K562 (cell line): Measurements from ENCODE around the gene CYB5R4. TPM values are rescaled to one million over a fixed set of nuclear protein-coding genes. Genes with fewer than 3 reads are reported as not detected.

Experiments
- CTCF ChIP-seq, 3 experiments: IDR thresholded peaks in 2 of 3; conservative IDR thresholded peaks in 1 of 3; 2 replicates each; pipeline ENCODE4 v1.5.1; 2011 to 2012; ENCODE audit warnings: low read length in 3 of 3, mild to moderate bottlenecking in 3 of 3, control low read depth in 2 of 3, improper control_type of control experiment in 1 of 3, inconsistent platforms in 1 of 3, low read depth in 1 of 3, mixed read lengths in 1 of 3, moderate library complexity in 1 of 3; ENCODE audit not compliant: insufficient read depth in 2 of 3
- E2F8 ChIP-seq: fragments of 450-650 bp; IDR thresholded peaks from 2 replicates; pipeline ENCODE4 v1.7.1; 2018; ENCODE audit warnings: mild to moderate bottlenecking, low read depth; ENCODE audit not compliant: partially characterized antibody
- ETV1 ChIP-seq: fragments of 450-650 bp; conservative IDR thresholded peaks from 2 replicates; pipeline ENCODE4 v1.6.1; 2016; ENCODE audit warnings: missing genetic modification characterization, control low read depth, low read depth, missing compliant biosample characterization
- FOXK2 ChIP-seq, 2 experiments: fragments of 450-650 bp; IDR thresholded peaks in 1 of 2; conservative IDR thresholded peaks in 1 of 2; 2 replicates each; pipeline ENCODE4 v1.6.1; 2016; ENCODE audit warnings: low read depth in 2 of 2, mild to moderate bottlenecking in 1 of 2
- ID3 ChIP-seq, 2 experiments: fragments of 250-450 bp in 1 of 2; fragments of 450-650 bp in 1 of 2; sonication (Bioruptor Pico) in 1 of 2; IDR thresholded peaks; 2 replicates each; pipeline versions ENCODE4 v1.6.1 to v1.8.0; 2016 to 2021; ENCODE audit warnings: mild to moderate bottlenecking in 2 of 2, moderate library complexity in 2 of 2, missing compliant biosample characterization in 1 of 2, missing genetic modification characterization in 1 of 2
- MLLT1 ChIP-seq, 2 experiments: fragments of 450-650 bp; IDR thresholded peaks; 2 replicates each; pipeline ENCODE4 v1.6.1; 2016
- NCOA4 ChIP-seq: fragments of 450-650 bp; IDR thresholded peaks from 2 replicates; pipeline ENCODE4 v1.6.1; 2018; ENCODE audit warnings: mild to moderate bottlenecking; ENCODE audit not compliant: partially characterized antibody
- PBX2 ChIP-seq, 2 experiments: IDR thresholded peaks in 1 of 2; conservative IDR thresholded peaks in 1 of 2; 2 replicates each; pipeline ENCODE4 v1.6.1; 2016; ENCODE audit warnings: low read depth in 2 of 2, mild to moderate bottlenecking in 1 of 2, missing compliant biosample characterization in 1 of 2, missing genetic modification characterization in 1 of 2, moderate library complexity in 1 of 2
- PKNOX1 ChIP-seq: fragments of 450-650 bp; IDR thresholded peaks from 2 replicates; pipeline ENCODE4 v1.6.1; 2016
- RAD21 ChIP-seq, 2 experiments: fragments of 250-450 bp in 1 of 2; fragments of 450-650 bp in 1 of 2; sonication (Bioruptor Pico) in 1 of 2; formaldehyde crosslinking in 1 of 2; IDR thresholded peaks in 1 of 2; conservative IDR thresholded peaks in 1 of 2; 2 replicates each; pipeline versions ENCODE4 v1.4.0 to v1.8.0; 2020 to 2022; ENCODE audit warnings: mild to moderate bottlenecking in 2 of 2, moderate library complexity in 1 of 2
- TEAD4 ChIP-seq, 2 experiments: sonication (generic) in 1 of 2; formaldehyde crosslinking in 1 of 2; IDR thresholded peaks; 2 replicates each; pipeline versions ENCODE4 v1.6.1 to v1.8.0; 2012 to 2022; ENCODE audit warnings: borderline replicate concordance in 1 of 2, inconsistent platforms in 1 of 2, low read length in 1 of 2, mild to moderate bottlenecking in 1 of 2, missing genetic modification reagents in 1 of 2
- ZZZ3 ChIP-seq: fragments of 450-650 bp; IDR thresholded peaks from 2 replicates; pipeline ENCODE4 v1.6.1; 2016; ENCODE audit warnings: antibody characterized with exemption, mild to moderate bottlenecking, moderate library complexity
- polyA plus RNA-seq, 8 experiments: library from polyadenylated mRNA; depleted of rRNA in 4 of 8; stranded (reverse) in 5 of 8; unstranded in 3 of 8; fragments of >200 nt; fragmentation: Nextera tagmentation in 2 of 8; fragmentation: Illumina TruSeq in 1 of 8; extraction: Ambion mirVana in 2 of 8; extraction: Trizol in 1 of 8; gene quantifications; 2 replicates each; pipeline versions ENCODE4 v1.2.1 to v1.2.3, GENCODE V29; 2011 to 2014; ENCODE audit warnings: inconsistent platforms in 1 of 8, missing spikeins in 1 of 8
- total RNA-seq, 7 experiments: library from RNA; depleted of rRNA in 6 of 7; stranded (reverse); fragments of >200 nt in 6 of 7; fragmentation: Illumina TruSeq in 2 of 7; extraction: Trizol in 2 of 7; gene quantifications; 2 replicates each; pipeline versions ENCODE4 v1.2.1 to v1.2.3, GENCODE V29; 2011 to 2021; ENCODE audit warnings: low replicate concordance in 1 of 7

The CYB5R4 gene
- total and polyA plus RNA-seq, 9 of the 15 experiments (the other 6 are each of a cell fraction or from before 2014, with no cell fraction given), result 5.9 to 23.1 (median 19.0) TPM

GRCh38 chr6:83884523-83884922, 25.0 kb downstream of the CYB5R4 start (continued):
- no peak for TF ChIP-seq PBX2 (CRISPR knock-in tag; IDR thresholded peaks at IDR 0.05; ENCODE audit: low read depth)
- TF ChIP-seq PBX2 (tag; conservative IDR thresholded peaks at IDR 0.05; ENCODE audit: low read depth), result peak; percentile 57; the same call in 1 of the 2 replicates
- peak; percentile 89 for TF ChIP-seq ETV1 (tag)
- 0 out of 4 replicates have a peak, but pooled peaks of 1 of the 2 experiments have one; percentile 20 for TF ChIP-seq MLLT1 (IDR thresholded peaks at IDR 0.05)
- no peak for TF ChIP-seq NCOA4
- no peak for TF ChIP-seq ZZZ3
- TF ChIP-seq E2F8, result peak; percentile 38
- peak; percentile 38; the same call in 1 of the 2 replicates for TF ChIP-seq TEAD4 (IDR thresholded peaks at IDR 0.05; ENCODE audit: low read length)
- TF ChIP-seq TEAD4 (CRISPR knock-in tag; IDR thresholded peaks at IDR 0.05; ENCODE audit: borderline replicate concordance), result no peak
- TF ChIP-seq RAD21 (CRISPR knock-in tag; conservative IDR thresholded peaks at IDR 0.05 in 1 of 2, IDR thresholded peaks at IDR 0.05 in 1 of 2), result peak; percentile 99 to 100
- peak in 1 of 2 experiments; percentile 17; a peak in 1 of 4 replicates for TF ChIP-seq FOXK2 (conservative IDR thresholded peaks at IDR 0.05 in 1 of 2, IDR thresholded peaks at IDR 0.05 in 1 of 2; ENCODE audit: low read depth in 2 of 2)
- peak; percentile 23; the same call in 1 of the 2 replicates for TF ChIP-seq PKNOX1
- peak; percentile 60 to 91 (median 62); a peak in 5 of 6 replicates for TF ChIP-seq CTCF (IDR thresholded peaks at IDR 0.05 in 2 of 3, conservative IDR thresholded peaks at IDR 0.05 in 1 of 3; ENCODE audit: insufficient read depth in 2 of 3, low read depth in 1 of 3, low read length in 3 of 3)
- TF ChIP-seq ID3 (CRISPR knock-in tag; IDR thresholded peaks at IDR 0.05), result no peak
- TF ChIP-seq ID3 (tag; IDR thresholded peaks at IDR 0.05), result 0 out of 2 replicates have a peak, but pooled peaks have one; percentile 28
